ENCODE data around the gene CALR.
A peak's percentile ranks its signal among the peaks of the same experiment; 100 is the strongest.

Gene CALR

GRCh38 chr19:12918253-12918652 lies 20.2 kb upstream of the CALR start:
- no peak for DNase-seq
- H3K27me3 Mint-ChIP-seq: peaks cover 6% of the 10 kb centered on the region
- peak overlapping the region; percentile 92 for H3K27ac Mint-ChIP-seq
- CTCF ChIA-PET: no interaction called here
- H3K4me3 Mint-ChIP-seq: peak overlapping the region; percentile 76
- H3K4me1 Mint-ChIP-seq: peaks cover 43% of the 10 kb centered on the region
- H3K9me3 Mint-ChIP-seq: peaks cover 4% of the 10 kb centered on the region
- H3K36me3 Mint-ChIP-seq: peaks cover 16% of the 10 kb centered on the region

DNA sequence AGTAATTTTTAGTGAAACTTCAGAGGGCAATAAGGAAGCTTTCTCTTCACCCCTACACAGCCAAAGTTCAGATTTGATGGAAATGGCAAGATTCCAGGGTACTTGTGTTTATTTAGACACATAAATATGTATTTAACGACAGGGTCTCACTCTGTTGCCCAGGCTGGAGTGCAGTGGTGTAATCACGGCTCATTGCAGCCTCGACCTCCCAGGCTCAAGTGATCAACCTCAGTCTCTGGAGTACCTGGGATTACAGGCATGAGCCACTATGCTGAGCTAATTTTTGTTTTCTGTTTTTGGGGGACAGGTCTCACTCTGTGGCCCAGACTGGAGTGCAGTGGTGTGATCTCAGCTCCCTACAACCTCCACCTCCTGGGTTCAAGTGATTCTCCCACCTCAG lies 17.4 kb upstream of the CALR start:
- peaks cover 4% of the 10 kb centered on the region for H3K9me3 Mint-ChIP-seq
- no peak for DNase-seq
- CTCF ChIA-PET: interaction anchor here (0.7 to 1.3 kb wide), 2 partner anchors 36 to 44 kb away, joined by 3 to 4 read pairs; no protein-coding TSS in a partner anchor
- H3K27me3 Mint-ChIP-seq: peaks cover 6% of the 10 kb centered on the region
- peaks cover 20% of the 10 kb centered on the region for H3K4me1 Mint-ChIP-seq
- H3K27ac Mint-ChIP-seq: peak overlapping the region; percentile 69
- peaks cover 35% of the 10 kb centered on the region for H3K36me3 Mint-ChIP-seq
- no peak overlapping the region for H3K4me3 Mint-ChIP-seq

GRCh38 chr19:12922959-12923358 lies 15.4 kb upstream of the CALR start:
- Mint-ChIP-seq H3K4me1 (peaks cover 16% of the 10 kb centered on the region), H3K4me3 (no peak overlapping the region), H3K9me3 (peaks cover 4% of the 10 kb centered on the region), H3K27ac (no peak overlapping the region), H3K27me3 (peaks cover 6% of the 10 kb centered on the region), H3K36me3 (peaks cover 46% of the 10 kb centered on the region)
- no peak for DNase-seq
- CTCF ChIA-PET: no interaction called here

- Mint-ChIP-seq H3K9me3 (no peaks in the 10 kb centered on the region), H3K4me1 (peaks cover 5% of the 10 kb centered on the region), H3K27ac (no peak overlapping the region), H3K4me3 (no peak overlapping the region), H3K27me3 (no peaks in the 10 kb centered on the region), H3K36me3 (peaks cover 57% of the 10 kb centered on the region)
- no peak for DNase-seq
- CTCF ChIA-PET: interaction anchor here (1.6 kb wide), 1 partner anchor 40 kb away, joined by 4 read pairs; no protein-coding TSS in a partner anchor
Observed at GRCh38 chr19:12924621-12925310, 13.6 kb upstream of the CALR start.

- CTCF ChIA-PET: interaction anchor here (0.6 to 1.8 kb wide), 2 partner anchors 33 to 164 kb away, joined by 3 to 4 read pairs; no protein-coding TSS in a partner anchor
- Mint-ChIP-seq H3K27me3 (no peaks in the 10 kb centered on the region), H3K9me3 (no peaks in the 10 kb centered on the region), H3K27ac (no peak overlapping the region), H3K4me1 (peaks cover 27% of the 10 kb centered on the region), H3K4me3 (no peak overlapping the region), H3K36me3 (peaks cover 49% of the 10 kb centered on the region)
- DNase-seq: no peak
Observed at GRCh38 chr19:12930002-12930645, 8.3 kb upstream of the CALR start.

GRCh38 chr19:12932392-12933286 lies 5.8 kb upstream of the CALR start:
- no peaks in the 10 kb centered on the region for H3K27me3 Mint-ChIP-seq
- peak; percentile 41 for DNase-seq
- H3K4me3 Mint-ChIP-seq: peak overlapping the region; percentile 93
- peaks cover 46% of the 10 kb centered on the region for H3K4me1 Mint-ChIP-seq
- H3K36me3 Mint-ChIP-seq: peaks cover 35% of the 10 kb centered on the region
- peak overlapping the region; percentile 89 for H3K27ac Mint-ChIP-seq
- CTCF ChIA-PET: interaction anchor here (0.7 to 1.8 kb wide), 4 partner anchors 19 to 47 kb away, joined by 3 to 7 read pairs (median 4); partner anchors contain the start of gene GADD45GIP1
- no peaks in the 10 kb centered on the region for H3K9me3 Mint-ChIP-seq

- no peaks in the 10 kb centered on the region for H3K9me3 Mint-ChIP-seq
- H3K4me1 Mint-ChIP-seq: peaks cover 52% of the 10 kb centered on the region
- CTCF ChIA-PET: interaction anchor here (1.7 to 1.8 kb wide), 2 partner anchors 19 to 32 kb away, joined by 3 to 7 read pairs; no protein-coding TSS in a partner anchor
- H3K27me3 Mint-ChIP-seq: no peaks in the 10 kb centered on the region
- peak within 1 kb of the TSS; percentile 93 for H3K4me3 Mint-ChIP-seq
- peak; percentile 95 for DNase-seq
- peak within 1 kb of the TSS; percentile 89 for H3K27ac Mint-ChIP-seq
- peaks cover 31% of the 10 kb centered on the region for H3K36me3 Mint-ChIP-seq
Observed at GRCh38 chr19:12933287-12934072, 4.9 kb upstream of the CALR start, which contains the start of gene FARSA. FARSA (minus strand) TSS chr19:12933711; CDS start chr19:12933696, 15 bp downstream.

GRCh38 chr19:12935071-12935470 lies 3.3 kb upstream of the CALR start:
- Mint-ChIP-seq H3K9me3 (no peaks in the 10 kb centered on the region), H3K27ac (no peak overlapping the region), H3K27me3 (no peaks in the 10 kb centered on the region), H3K36me3 (peaks cover 36% of the 10 kb centered on the region), H3K4me3 (no peak overlapping the region), H3K4me1 (peaks cover 59% of the 10 kb centered on the region)
- no peak for DNase-seq
- CTCF ChIA-PET: interaction anchor here (0.9 kb wide), 1 partner anchor 170 kb away, joined by 3 read pairs; no protein-coding TSS in a partner anchor

DNA sequence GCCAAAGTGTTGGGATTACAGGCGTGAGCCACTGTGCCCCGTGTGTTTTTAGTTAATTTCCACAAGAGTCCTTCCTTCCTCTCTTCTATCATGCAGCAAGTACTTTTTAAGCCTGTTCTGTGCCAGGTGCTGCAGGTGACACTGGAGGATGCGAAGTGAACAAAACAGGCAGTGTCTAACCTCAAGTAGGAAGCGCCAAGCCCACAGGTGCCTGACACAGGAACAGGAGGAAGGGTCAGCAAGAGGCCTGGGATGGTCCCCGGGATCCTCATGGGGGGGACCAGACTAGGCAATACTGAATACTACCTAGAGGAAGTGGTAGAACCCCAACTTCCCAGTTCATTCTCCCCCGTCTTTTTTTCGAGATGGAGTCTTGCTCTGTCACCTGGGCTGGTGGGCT lies 1.8 kb upstream of the CALR start:
- CTCF ChIA-PET: no interaction called here

GRCh38 chr19:12937093-12937926 lies 1.1 kb upstream of the CALR start:
- CTCF ChIA-PET: interaction anchor here (0.8 to 1.5 kb wide), 3 partner anchors 28 to 52 kb away, joined by 3 to 6 read pairs (median 3); partner anchors contain the start of gene GCDH
- Mint-ChIP-seq H3K27me3 (no peaks in the 10 kb centered on the region), H3K4me3 (peak overlapping the region; percentile 99), H3K9me3 (no peaks in the 10 kb centered on the region), H3K36me3 (peaks cover 48% of the 10 kb centered on the region), H3K4me1 (peaks cover 73% of the 10 kb centered on the region), H3K27ac (peak overlapping the region; percentile 96)
- DNase-seq: peak; percentile 52

More for the DNA sequence above, 1.8 kb upstream of the CALR start:
- Mint-ChIP-seq H3K36me3 (peaks cover 45% of the 10 kb centered on the region), H3K27me3 (no peaks in the 10 kb centered on the region), H3K9me3 (no peaks in the 10 kb centered on the region), H3K27ac (peak overlapping the region; percentile 96), H3K4me3 (peak overlapping the region; percentile 6), H3K4me1 (peaks cover 72% of the 10 kb centered on the region)
- DNase-seq: peak; percentile 41

DNA sequence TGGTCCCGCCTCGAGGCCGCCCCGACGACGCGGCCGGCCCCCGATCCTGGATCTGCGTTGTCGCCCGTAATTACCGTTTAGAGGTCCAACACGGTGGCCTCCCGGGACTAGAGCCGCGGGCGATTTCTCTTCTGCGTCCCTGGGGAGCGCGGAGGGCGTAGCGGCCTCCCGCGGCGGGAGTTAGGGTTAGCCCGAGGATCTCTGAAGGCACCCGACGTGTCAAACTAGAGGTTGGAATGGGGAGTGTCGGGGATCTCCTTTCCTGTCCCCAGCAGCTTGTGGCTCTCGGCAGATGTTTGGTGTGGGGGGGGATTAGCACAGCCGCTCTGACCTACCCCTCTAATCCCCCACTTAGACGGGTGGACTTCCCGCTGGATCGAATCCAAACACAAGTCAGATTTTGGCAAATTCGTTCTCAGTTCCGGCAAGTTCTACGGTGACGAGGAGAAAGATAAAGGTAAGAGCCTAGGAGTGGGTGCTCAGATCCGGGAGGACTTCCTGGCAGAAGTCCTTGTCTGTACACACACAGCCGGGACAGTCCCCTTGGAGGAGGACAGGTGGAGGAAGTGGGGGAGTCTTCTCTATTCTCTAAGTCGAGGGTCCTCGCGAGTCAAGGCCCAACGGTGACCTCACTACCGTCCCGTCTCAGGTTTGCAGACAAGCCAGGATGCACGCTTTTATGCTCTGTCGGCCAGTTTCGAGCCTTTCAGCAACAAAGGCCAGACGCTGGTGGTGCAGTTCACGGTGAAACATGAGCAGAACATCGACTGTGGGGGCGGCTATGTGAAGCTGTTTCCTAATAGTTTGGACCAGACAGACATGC lies 581 bp downstream of the CALR start:
- Mint-ChIP-seq H3K9me3 (no peaks in the 10 kb centered on the region), H3K4me1 (peaks cover 73% of the 10 kb centered on the region), H3K36me3 (peaks cover 51% of the 10 kb centered on the region), H3K27ac (peak overlapping the region; percentile 96), H3K4me3 (peak overlapping the region; percentile 99), H3K27me3 (no peaks in the 10 kb centered on the region)
- CTCF ChIA-PET: no interaction called here
- peak; percentile 55 for DNase-seq

DNA sequence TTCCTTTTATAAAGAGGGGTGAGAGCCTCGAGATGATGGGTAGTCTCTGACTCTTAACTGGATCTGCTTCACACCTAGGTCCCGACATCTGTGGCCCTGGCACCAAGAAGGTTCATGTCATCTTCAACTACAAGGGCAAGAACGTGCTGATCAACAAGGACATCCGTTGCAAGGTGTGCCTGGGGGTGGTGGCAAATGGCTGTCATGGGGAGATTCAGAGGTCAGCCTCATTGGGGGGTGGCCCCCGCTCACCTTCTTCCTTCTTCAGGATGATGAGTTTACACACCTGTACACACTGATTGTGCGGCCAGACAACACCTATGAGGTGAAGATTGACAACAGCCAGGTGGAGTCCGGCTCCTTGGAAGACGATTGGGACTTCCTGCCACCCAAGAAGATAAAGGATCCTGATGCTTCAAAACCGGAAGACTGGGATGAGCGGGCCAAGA lies 1.6 kb downstream of the CALR start:
- Mint-ChIP-seq H3K27me3 (no peaks in the 10 kb centered on the region), H3K27ac (peak overlapping the region; percentile 96), H3K4me3 (peak overlapping the region; percentile 99), H3K36me3 (peaks cover 61% of the 10 kb centered on the region), H3K4me1 (peaks cover 80% of the 10 kb centered on the region), H3K9me3 (no peaks in the 10 kb centered on the region)
- no peak for DNase-seq
- CTCF ChIA-PET: no interaction called here

Measured in activated naive CD4-positive, alpha-beta T cell treated with anti-CD3 and anti-CD28 coated beads, Interleukin-2, amount 10 ng/mL, durations not matched to agents 7 days and 5 days (primary cell).